BJ (cell line): ENCODE measurements around the gene ZFAND4. TPM values are rescaled to one million over a fixed set of nuclear protein-coding genes. Genes with fewer than 3 reads are reported as not detected.

ENCODE experiments used
- CTCF ChIA-PET: fragments of 350-600 bp; formaldehyde crosslinking; extraction: SDS; loops from one replicate; lab custom pipeline; 2021; ENCODE audit warnings: antibody characterized with exemption, inconsistent platforms; lab: Yijun Ruan, JAX
- POLR2A ChIA-PET: fragments of 300-600 bp; sonication (Branson Sonifier 250); formaldehyde crosslinking; extraction: SDS; loops from one replicate; lab custom pipeline; 2021; ENCODE audit warnings: antibody characterized with exemption; lab: Charles Lee
- DNase-seq: peaks from one replicate; pipeline ENCODE4 v3.0.0-alpha.2; 2011; ENCODE audit warnings: low read depth
- H3K27me3 ChIP-seq: 2 replicates; pipeline ENCODE4 v1.6.0; 2011; ENCODE audit warnings: low read length; ENCODE audit not compliant: control insufficient read depth, insufficient read depth
- H3K36me3 ChIP-seq: 2 replicates; pipeline ENCODE4 v1.5.1; 2011; ENCODE audit warnings: low read length; ENCODE audit not compliant: control insufficient read depth, insufficient read depth
- H3K4me3 ChIP-seq: 2 replicates; pipeline ENCODE4 v1.5.1; 2011; ENCODE audit warnings: low read depth, mild to moderate bottlenecking, control low read depth, low read length
- polyA plus RNA-seq: library from polyadenylated mRNA; depleted of rRNA; stranded (reverse); fragments of >200 nt; gene quantifications from 2 replicates; pipeline ENCODE4 v1.2.3, GENCODE V29; 2011
- TF ChIP-seq, protein P1 (sequence below): IDR thresholded peaks from 2 replicates; pipeline ENCODE4 v1.5.1; 2011; ENCODE audit warnings: low read depth, mild to moderate bottlenecking, control low read depth, inconsistent platforms, low read length, moderate library complexity; ENCODE audit not compliant: insufficient read depth

Gene ZFAND4
- polyA plus RNA-seq, 1 experiment: 2.1 TPM

DNA sequence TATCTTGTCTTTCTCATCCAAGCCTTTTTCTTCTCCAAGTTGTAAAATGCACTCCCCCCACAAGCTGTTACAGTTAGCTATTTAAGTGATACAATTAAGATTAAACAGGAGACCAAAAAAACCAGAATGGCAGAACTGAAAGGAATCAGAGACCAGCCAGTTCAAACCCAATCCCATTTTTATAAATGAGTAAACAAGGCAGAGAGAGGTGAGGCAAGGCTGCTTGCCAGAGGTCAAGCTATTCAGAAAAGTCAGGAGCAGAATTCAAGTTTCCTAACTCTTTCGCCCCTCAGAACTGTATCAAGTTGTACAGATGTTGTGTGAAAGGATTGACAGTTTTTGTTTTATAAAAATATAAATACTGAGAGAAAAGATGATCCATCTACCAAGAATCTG is 90.2 kb downstream of the ZFAND4 start:
- CTCF ChIA-PET: no interaction called here

GRCh38 chr10:45581582-45582385 is 90.8 kb downstream of the ZFAND4 start:
- no peak for DNase-seq
- CTCF ChIA-PET: no interaction called here
- H3K27me3 ChIP-seq: no peaks in the 10 kb centered on the region
- POLR2A ChIA-PET: no interaction called here
- H3K36me3 ChIP-seq: no peaks in the 10 kb centered on the region
- H3K4me3 ChIP-seq: no peak overlapping the region
- TF ChIP-seq, protein P1, sequence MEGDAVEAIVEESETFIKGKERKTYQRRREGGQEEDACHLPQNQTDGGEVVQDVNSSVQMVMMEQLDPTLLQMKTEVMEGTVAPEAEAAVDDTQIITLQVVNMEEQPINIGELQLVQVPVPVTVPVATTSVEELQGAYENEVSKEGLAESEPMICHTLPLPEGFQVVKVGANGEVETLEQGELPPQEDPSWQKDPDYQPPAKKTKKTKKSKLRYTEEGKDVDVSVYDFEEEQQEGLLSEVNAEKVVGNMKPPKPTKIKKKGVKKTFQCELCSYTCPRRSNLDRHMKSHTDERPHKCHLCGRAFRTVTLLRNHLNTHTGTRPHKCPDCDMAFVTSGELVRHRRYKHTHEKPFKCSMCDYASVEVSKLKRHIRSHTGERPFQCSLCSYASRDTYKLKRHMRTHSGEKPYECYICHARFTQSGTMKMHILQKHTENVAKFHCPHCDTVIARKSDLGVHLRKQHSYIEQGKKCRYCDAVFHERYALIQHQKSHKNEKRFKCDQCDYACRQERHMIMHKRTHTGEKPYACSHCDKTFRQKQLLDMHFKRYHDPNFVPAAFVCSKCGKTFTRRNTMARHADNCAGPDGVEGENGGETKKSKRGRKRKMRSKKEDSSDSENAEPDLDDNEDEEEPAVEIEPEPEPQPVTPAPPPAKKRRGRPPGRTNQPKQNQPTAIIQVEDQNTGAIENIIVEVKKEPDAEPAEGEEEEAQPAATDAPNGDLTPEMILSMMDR: no peak

More for the DNA sequence above, 90.2 kb downstream of the ZFAND4 start:
- TF ChIP-seq, protein P1: no peak
- POLR2A ChIA-PET: no interaction called here
- H3K27me3 ChIP-seq: no peaks in the 10 kb centered on the region
- no peak overlapping the region for H3K4me3 ChIP-seq
- DNase-seq: no peak
- H3K36me3 ChIP-seq: no peaks in the 10 kb centered on the region

GRCh38 chr10:45581216-45581549 is 91.4 kb downstream of the ZFAND4 start:
- no peaks in the 10 kb centered on the region for H3K27me3 ChIP-seq
- POLR2A ChIA-PET: no interaction called here
- CTCF ChIA-PET: no interaction called here
- TF ChIP-seq, protein P1: no peak
- no peak overlapping the region for H3K4me3 ChIP-seq
- H3K36me3 ChIP-seq: no peaks in the 10 kb centered on the region
- DNase-seq: no peak

- Histone ChIP-seq H3K27me3 (no peaks in the 10 kb centered on the region), H3K36me3 (no peaks in the 10 kb centered on the region), H3K4me3 (no peak overlapping the region)
- POLR2A ChIA-PET: no interaction called here
- TF ChIP-seq, protein P1: no peak
- CTCF ChIA-PET: no interaction called here
- DNase-seq: no peak
Measured at GRCh38 chr10:45580371-45581215, 92.0 kb downstream of the ZFAND4 start.

GRCh38 chr10:45578384-45578971 is 94.1 kb downstream of the ZFAND4 start:
- H3K27me3 ChIP-seq: no peaks in the 10 kb centered on the region
- CTCF ChIA-PET: no interaction called here
- no peak for DNase-seq

More at GRCh38 chr10:45578384-45578971, 94.1 kb downstream of the ZFAND4 start:
- Histone ChIP-seq H3K36me3 (no peaks in the 10 kb centered on the region), H3K4me3 (no peak overlapping the region)
- POLR2A ChIA-PET: interaction anchor here (0.7 kb wide), 1 partner anchor 49 kb away, joined by 3 read pairs; no protein-coding TSS in a partner anchor
- TF ChIP-seq, protein P1: no peak
